K562 (cell line): Measurements from ENCODE around the gene USHBP1. TPM values are rescaled to one million over a fixed set of nuclear protein-coding genes. Genes with fewer than 3 reads are reported as not detected.

Source experiments
- ARID1B ChIP-seq: fragments of 450-650 bp; IDR thresholded peaks from 2 replicates; pipeline ENCODE4 v1.6.1; 2016; ENCODE audit warnings: antibody characterized with exemption, mild to moderate bottlenecking, inconsistent platforms
- CAMTA2 ChIP-seq: fragments of 250-450 bp; sonication (Bioruptor Pico); conservative IDR thresholded peaks from 2 replicates; pipeline ENCODE4 v1.5.1; 2022
- CHAMP1 ChIP-seq: fragments of 450-650 bp; IDR thresholded peaks from 2 replicates; pipeline ENCODE4 v1.6.1; 2016; ENCODE audit warnings: mild to moderate bottlenecking
- ETV1 ChIP-seq: fragments of 450-650 bp; conservative IDR thresholded peaks from 2 replicates; pipeline ENCODE4 v1.6.1; 2016; ENCODE audit warnings: missing genetic modification characterization, control low read depth, low read depth, missing compliant biosample characterization
- HDAC2 ChIP-seq: fragments of 450-650 bp; IDR thresholded peaks from 2 replicates; pipeline ENCODE4 v1.6.1; 2016; ENCODE audit warnings: mild to moderate bottlenecking
- HDGF ChIP-seq: fragments of 450-650 bp; IDR thresholded peaks from 2 replicates; pipeline ENCODE4 v1.6.1; 2016
- JUND ChIP-seq, 2 experiments: IDR thresholded peaks; 2 replicates in 1 of 2; 3 replicates in 1 of 2; pipeline ENCODE4 v1.6.1; 2011; ENCODE audit warnings: borderline replicate concordance in 2 of 2, low read depth in 2 of 2, low read length in 2 of 2, improper control_type of control experiment in 1 of 2, missing biosample characterization in 1 of 2, missing genetic modification characterization in 1 of 2, missing genetic modification reagents in 1 of 2
- KLF6 ChIP-seq: fragments of 250-450 bp; sonication (Bioruptor Pico); IDR thresholded peaks from 2 replicates; pipeline ENCODE4 v1.4.0; 2020; ENCODE audit warnings: mild to moderate bottlenecking, moderate library complexity, borderline replicate concordance
- SIN3A ChIP-seq, 2 experiments: fragments of 150-350 bp in 1 of 2; IDR thresholded peaks; 2 replicates each; pipeline ENCODE4 v1.6.1; 2011 to 2016; ENCODE audit warnings: borderline replicate concordance in 2 of 2, low read depth in 2 of 2, low read length in 2 of 2, mild to moderate bottlenecking in 2 of 2, moderate library complexity in 2 of 2; ENCODE audit not compliant: control insufficient read depth in 1 of 2
- SMARCE1 ChIP-seq: fragments of 450-650 bp; IDR thresholded peaks from 2 replicates; pipeline ENCODE4 v1.7.1; 2016; ENCODE audit warnings: mild to moderate bottlenecking
- SPI1 ChIP-seq: IDR thresholded peaks from 2 replicates; pipeline ENCODE4 v1.6.1; 2011; ENCODE audit warnings: low read depth, low read length, control low read depth, borderline replicate concordance
- TAF1 ChIP-seq: IDR thresholded peaks from 2 replicates; pipeline ENCODE4 v1.6.1; 2011; ENCODE audit warnings: mild to moderate bottlenecking, low read length, moderate library complexity; ENCODE audit not compliant: insufficient read depth, control insufficient read depth, severe bottlenecking; ENCODE audit errors: extremely low read depth
- TBP ChIP-seq: optimal IDR thresholded peaks from 2 replicates; pipeline ENCODE3; 2011; ENCODE audit warnings: low read depth, low read length, improper control_type of control experiment
- XRCC4 ChIP-seq: IDR thresholded peaks from one replicate; pipeline ENCODE4 v1.6.1; 2011; ENCODE audit not compliant: insufficient read depth, insufficient read length; ENCODE audit errors: extremely low read depth
- ZFX ChIP-seq: sonication (generic); formaldehyde crosslinking; IDR thresholded peaks from 2 replicates; pipeline ENCODE4 v1.8.0; 2022; ENCODE audit warnings: mild to moderate bottlenecking, missing genetic modification reagents, moderate library complexity
- polyA plus RNA-seq, 8 experiments: library from polyadenylated mRNA; depleted of rRNA in 4 of 8; stranded (reverse) in 5 of 8; unstranded in 3 of 8; fragments of >200 nt; fragmentation: Nextera tagmentation in 2 of 8; fragmentation: Illumina TruSeq in 1 of 8; extraction: Ambion mirVana in 2 of 8; extraction: Trizol in 1 of 8; gene quantifications; 2 replicates each; pipeline versions ENCODE4 v1.2.1 to v1.2.3, GENCODE V29; 2011 to 2014; ENCODE audit warnings: inconsistent platforms in 1 of 8, missing spikeins in 1 of 8
- total RNA-seq, 7 experiments: library from RNA; depleted of rRNA in 6 of 7; stranded (reverse); fragments of >200 nt in 6 of 7; fragmentation: Illumina TruSeq in 2 of 7; extraction: Trizol in 2 of 7; gene quantifications; 2 replicates each; pipeline versions ENCODE4 v1.2.1 to v1.2.3, GENCODE V29; 2011 to 2021; ENCODE audit warnings: low replicate concordance in 1 of 7
- TF ChIP-seq, protein P1 (sequence below): sonication (generic); formaldehyde crosslinking; IDR thresholded peaks from 2 replicates; pipeline ENCODE4 v1.8.0; 2022; ENCODE audit warnings: mild to moderate bottlenecking, missing genetic modification reagents
- TF ChIP-seq, protein P2 (sequence below), 3 experiments: IDR thresholded peaks in 2 of 3; conservative IDR thresholded peaks in 1 of 3; 2 replicates each; pipeline ENCODE4 v1.5.1; 2011 to 2012; ENCODE audit warnings: low read length in 3 of 3, mild to moderate bottlenecking in 3 of 3, control low read depth in 2 of 3, improper control_type of control experiment in 1 of 3, inconsistent platforms in 1 of 3, low read depth in 1 of 3, mixed read lengths in 1 of 3, moderate library complexity in 1 of 3; ENCODE audit not compliant: insufficient read depth in 2 of 3
- TF ChIP-seq, protein P3 (sequence below): fragments of 250-450 bp; sonication (Bioruptor Pico); IDR thresholded peaks from 2 replicates; pipeline ENCODE4 v1.8.0; 2021; ENCODE audit warnings: moderate library complexity, mild to moderate bottlenecking, inconsistent platforms

The USHBP1 gene
- total and polyA plus RNA-seq, 9 of the 15 experiments (the other 6 are each of a cell fraction or from before 2014, with no cell fraction given), result 0.03 to 0.10 (median 0.05) TPM; not detected in 5

DNA sequence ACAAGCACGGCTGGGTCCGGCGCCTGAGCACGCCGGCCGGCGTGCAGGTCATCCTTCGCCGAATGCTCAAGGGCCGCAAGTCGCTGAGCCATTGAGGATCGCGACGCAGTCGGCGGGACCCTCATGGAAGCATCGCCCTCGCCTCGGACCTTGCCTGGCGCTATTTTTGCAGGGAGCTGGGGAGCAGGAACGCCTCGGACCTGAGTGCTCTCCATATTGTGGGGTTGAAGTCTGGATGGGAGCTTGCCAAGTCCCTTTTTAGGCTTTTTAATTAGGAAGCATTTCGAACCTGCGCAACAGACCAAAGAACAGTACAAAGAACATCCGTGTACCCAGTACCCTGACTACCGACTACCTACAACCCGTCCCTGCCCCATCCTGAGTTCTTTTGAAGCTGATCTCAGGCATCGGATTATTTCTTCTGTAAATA is 41.8 kb upstream of the USHBP1 start (continued):
- TF ChIP-seq CHAMP1 (no peak), HDGF (no peak), KLF6 (CRISPR knock-in tag) (no peak), ZFX (CRISPR knock-in tag) (peak; percentile 64), XRCC4 (no peak), TAF1 (no peak), ARID1B (0 out of 2 replicates have a peak, but pooled peaks have one; percentile 8), SMARCE1 (no peak), SPI1 (no peak), SIN3A (IDR thresholded peaks at IDR 0.05; ENCODE audit: borderline replicate concordance in 2 of 2, control insufficient read depth in 1 of 2, low read depth in 2 of 2, low read length in 2 of 2) (no peak; a peak in 1 of 4 replicates), ETV1 (no peak), JUND (IDR thresholded peaks at IDR 0.05; ENCODE audit: borderline replicate concordance, low read depth, low read length) (no peak), JUND (tag; IDR thresholded peaks at IDR 0.05; ENCODE audit: borderline replicate concordance, low read depth, low read length) (no peak), CAMTA2 (CRISPR knock-in tag) (no peak), TBP (no peak), HDAC2 (no peak)
- TF ChIP-seq, protein P1, sequence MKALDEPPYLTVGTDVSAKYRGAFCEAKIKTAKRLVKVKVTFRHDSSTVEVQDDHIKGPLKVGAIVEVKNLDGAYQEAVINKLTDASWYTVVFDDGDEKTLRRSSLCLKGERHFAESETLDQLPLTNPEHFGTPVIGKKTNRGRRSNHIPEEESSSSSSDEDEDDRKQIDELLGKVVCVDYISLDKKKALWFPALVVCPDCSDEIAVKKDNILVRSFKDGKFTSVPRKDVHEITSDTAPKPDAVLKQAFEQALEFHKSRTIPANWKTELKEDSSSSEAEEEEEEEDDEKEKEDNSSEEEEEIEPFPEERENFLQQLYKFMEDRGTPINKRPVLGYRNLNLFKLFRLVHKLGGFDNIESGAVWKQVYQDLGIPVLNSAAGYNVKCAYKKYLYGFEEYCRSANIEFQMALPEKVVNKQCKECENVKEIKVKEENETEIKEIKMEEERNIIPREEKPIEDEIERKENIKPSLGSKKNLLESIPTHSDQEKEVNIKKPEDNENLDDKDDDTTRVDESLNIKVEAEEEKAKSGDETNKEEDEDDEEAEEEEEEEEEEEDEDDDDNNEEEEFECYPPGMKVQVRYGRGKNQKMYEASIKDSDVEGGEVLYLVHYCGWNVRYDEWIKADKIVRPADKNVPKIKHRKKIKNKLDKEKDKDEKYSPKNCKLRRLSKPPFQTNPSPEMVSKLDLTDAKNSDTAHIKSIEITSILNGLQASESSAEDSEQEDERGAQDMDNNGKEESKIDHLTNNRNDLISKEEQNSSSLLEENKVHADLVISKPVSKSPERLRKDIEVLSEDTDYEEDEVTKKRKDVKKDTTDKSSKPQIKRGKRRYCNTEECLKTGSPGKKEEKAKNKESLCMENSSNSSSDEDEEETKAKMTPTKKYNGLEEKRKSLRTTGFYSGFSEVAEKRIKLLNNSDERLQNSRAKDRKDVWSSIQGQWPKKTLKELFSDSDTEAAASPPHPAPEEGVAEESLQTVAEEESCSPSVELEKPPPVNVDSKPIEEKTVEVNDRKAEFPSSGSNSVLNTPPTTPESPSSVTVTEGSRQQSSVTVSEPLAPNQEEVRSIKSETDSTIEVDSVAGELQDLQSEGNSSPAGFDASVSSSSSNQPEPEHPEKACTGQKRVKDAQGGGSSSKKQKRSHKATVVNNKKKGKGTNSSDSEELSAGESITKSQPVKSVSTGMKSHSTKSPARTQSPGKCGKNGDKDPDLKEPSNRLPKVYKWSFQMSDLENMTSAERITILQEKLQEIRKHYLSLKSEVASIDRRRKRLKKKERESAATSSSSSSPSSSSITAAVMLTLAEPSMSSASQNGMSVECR (CRISPR knock-in tag), result no peak
- TF ChIP-seq, protein P2, sequence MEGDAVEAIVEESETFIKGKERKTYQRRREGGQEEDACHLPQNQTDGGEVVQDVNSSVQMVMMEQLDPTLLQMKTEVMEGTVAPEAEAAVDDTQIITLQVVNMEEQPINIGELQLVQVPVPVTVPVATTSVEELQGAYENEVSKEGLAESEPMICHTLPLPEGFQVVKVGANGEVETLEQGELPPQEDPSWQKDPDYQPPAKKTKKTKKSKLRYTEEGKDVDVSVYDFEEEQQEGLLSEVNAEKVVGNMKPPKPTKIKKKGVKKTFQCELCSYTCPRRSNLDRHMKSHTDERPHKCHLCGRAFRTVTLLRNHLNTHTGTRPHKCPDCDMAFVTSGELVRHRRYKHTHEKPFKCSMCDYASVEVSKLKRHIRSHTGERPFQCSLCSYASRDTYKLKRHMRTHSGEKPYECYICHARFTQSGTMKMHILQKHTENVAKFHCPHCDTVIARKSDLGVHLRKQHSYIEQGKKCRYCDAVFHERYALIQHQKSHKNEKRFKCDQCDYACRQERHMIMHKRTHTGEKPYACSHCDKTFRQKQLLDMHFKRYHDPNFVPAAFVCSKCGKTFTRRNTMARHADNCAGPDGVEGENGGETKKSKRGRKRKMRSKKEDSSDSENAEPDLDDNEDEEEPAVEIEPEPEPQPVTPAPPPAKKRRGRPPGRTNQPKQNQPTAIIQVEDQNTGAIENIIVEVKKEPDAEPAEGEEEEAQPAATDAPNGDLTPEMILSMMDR (IDR thresholded peaks at IDR 0.05 in 2 of 3, conservative IDR thresholded peaks at IDR 0.05 in 1 of 3; ENCODE audit: insufficient read depth in 2 of 3, low read depth in 1 of 3, low read length in 3 of 3), result no peak
- TF ChIP-seq, protein P3, sequence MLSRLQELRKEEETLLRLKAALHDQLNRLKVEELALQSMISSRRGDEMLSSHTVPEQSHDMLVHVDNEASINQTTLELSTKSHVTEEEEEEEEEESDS (CRISPR knock-in tag), result no peak
